ENCODE measurements around the gene TBC1D10A. TPM values are rescaled to one million over a fixed set of nuclear protein-coding genes. Genes with fewer than 3 reads are reported as not detected.

Gene TBC1D10A
- total RNA-seq, 1 experiment from 2014 or later = 8.4 TPM

- no peak overlapping the region for H4K5ac ChIP-seq (ENCODE audit: insufficient read length, low read depth, low read length)
- no peak overlapping the region for H3K18ac ChIP-seq (ENCODE audit: insufficient read length, low read depth, low read length)
- H3K14ac ChIP-seq (ENCODE audit: insufficient read depth, low read length) = no peak overlapping the region
- H2BK20ac ChIP-seq (ENCODE audit: low read depth, low read length, poor library complexity, severe bottlenecking) = no peak overlapping the region
- no peaks in the 10 kb centered on the region for H3K79me1 ChIP-seq (ENCODE audit: insufficient read depth, low read depth, low read length, poor library complexity, severe bottlenecking)
- no peak overlapping the region for H3K27ac ChIP-seq (ENCODE audit: insufficient read length, low read depth, low read length)
- H3K36me3 Mint-ChIP-seq (ENCODE audit: insufficient read depth in 1 of 3, low read depth in 3 of 3) = peaks cover 55 to 90% (median 89%) of the 10 kb centered on the region in 3 experiments
- no peak overlapping the region for H3K56ac ChIP-seq (ENCODE audit: insufficient read length, low read depth, low read length)
- no peak for TF ChIP-seq CTCF (conservative IDR thresholded peaks at IDR 0.05)
- H4K20me1 ChIP-seq (ENCODE audit: control insufficient read depth, insufficient read depth, insufficient read length) = peaks cover 3% of the 10 kb centered on the region
- no peaks in the 10 kb centered on the region for H3K4me1 ChIP-seq (ENCODE audit: insufficient read depth, low read length)
- H3K27me3 ChIP-seq (ENCODE audit: insufficient read depth, low read length) = no peaks in the 10 kb centered on the region
- no peak overlapping the region for H3K23ac ChIP-seq (ENCODE audit: insufficient read length, low read depth, low read length)
- DNase-seq = no peak
- H3K9me3 ChIP-seq (ENCODE audit: control insufficient read depth, low read depth, low read length) = no peaks in the 10 kb centered on the region
- H4K8ac ChIP-seq (replicated peaks; ENCODE audit: insufficient read length, low read depth, low read length) = no peak overlapping the region
- H2BK120ac ChIP-seq (ENCODE audit: low read depth, low read length, poor library complexity, severe bottlenecking) = no peak overlapping the region
- H3K4me2 ChIP-seq (ENCODE audit: insufficient read depth, insufficient read length, low read length) = no peak overlapping the region
- H3K4me3 Mint-ChIP-seq = no peak overlapping the region
- no peaks in the 10 kb centered on the region for H3K23me2 ChIP-seq (ENCODE audit: insufficient read length, low read depth, low read length, poor library complexity, severe bottlenecking)
- H3K27ac Mint-ChIP-seq = no peak overlapping the region
- no peak overlapping the region for H3K9ac ChIP-seq (ENCODE audit: extremely low read depth, insufficient read length, low read length)
- H2BK5ac ChIP-seq (ENCODE audit: insufficient read length, low read length) = no peak overlapping the region
- no peak overlapping the region for H2BK15ac ChIP-seq (ENCODE audit: low read depth, low read length)
- H4K91ac ChIP-seq (ENCODE audit: insufficient read length, low read depth, low read length) = no peak overlapping the region
- no peak overlapping the region for H2BK12ac ChIP-seq (ENCODE audit: insufficient read length, low read depth, low read length)
- no CpG with 5 or more reads among the region's 13 CpGs for WGBS (ENCODE audit: extremely low coverage, insufficient read length, low lambda C conversion rate)
- no peaks in the 10 kb centered on the region for H3K9me3 Mint-ChIP-seq
- no peak overlapping the region for H3K4ac ChIP-seq (ENCODE audit: low read depth, low read length)
- no peak overlapping the region for H2AFZ ChIP-seq (ENCODE audit: low read length)
- no peaks in the 10 kb centered on the region for H3K4me1 Mint-ChIP-seq
- H3T11ph ChIP-seq (ENCODE audit: low read length) = no peak overlapping the region
- H3K27me3 Mint-ChIP-seq (ENCODE audit: low read depth) = no peaks in the 10 kb centered on the region
- H2AK5ac ChIP-seq (ENCODE audit: insufficient read length, low read length) = no peak overlapping the region
- H3K79me2 ChIP-seq (ENCODE audit: insufficient read depth, low read length) = 0 out of 2 replicates have a peak, but pooled peaks cover 3% of the 10 kb centered on the region
These were observed 17.9 kb upstream of the TBC1D10A start for GRCh38 chr22:30344447-30345200.

Measured in H9 (cell line).